HepG2 (cell line): ENCODE data around the gene UEVLD. TPM values are rescaled to one million over a fixed set of nuclear protein-coding genes. Genes with fewer than 3 reads are reported as not detected.

Experiments
- DPF2 ChIP-seq: sonication (generic); formaldehyde crosslinking; IDR thresholded peaks from 2 replicates; pipeline ENCODE4 v1.4.0; 2020; ENCODE audit warnings: mild to moderate bottlenecking, low read depth, missing genetic modification reagents, borderline replicate concordance
- EED ChIP-seq: sonication (generic); formaldehyde crosslinking; IDR thresholded peaks from 2 replicates; pipeline ENCODE4 v1.5.0; 2020; ENCODE audit warnings: mild to moderate bottlenecking, missing genetic modification reagents
- EP300 ChIP-seq, 3 experiments: sonication (generic) in 1 of 3; formaldehyde crosslinking in 1 of 3; IDR thresholded peaks; 2 replicates each; pipeline versions ENCODE4 v1.5.1 to v1.6.1; 2011 to 2020; ENCODE audit warnings: low read depth in 2 of 3, low read length in 2 of 3, borderline replicate concordance in 1 of 3, improper control_type of control experiment in 1 of 3, mild to moderate bottlenecking in 1 of 3, missing genetic modification reagents in 1 of 3, moderate library complexity in 1 of 3
- HMGA1 ChIP-seq: sonication (generic); formaldehyde crosslinking; conservative IDR thresholded peaks from 2 replicates; pipeline ENCODE4 v1.4.0; 2020; ENCODE audit warnings: missing genetic modification reagents
- SALL1 ChIP-seq: sonication (generic); formaldehyde crosslinking; IDR thresholded peaks from 2 replicates; pipeline ENCODE4 v1.8.0; 2022; ENCODE audit warnings: mild to moderate bottlenecking, missing genetic modification reagents
- ZNF10 ChIP-seq: sonication (generic); formaldehyde crosslinking; IDR thresholded peaks from 2 replicates; pipeline ENCODE4 v1.4.0; 2020; ENCODE audit warnings: mild to moderate bottlenecking, low read depth, missing genetic modification reagents, borderline replicate concordance
- ZNF160 ChIP-seq: sonication (generic); formaldehyde crosslinking; IDR thresholded peaks from 2 replicates; pipeline ENCODE4 v1.8.0; 2022; ENCODE audit warnings: mild to moderate bottlenecking, inconsistent platforms, missing genetic modification reagents
- ZNF574 ChIP-seq: sonication (generic); formaldehyde crosslinking; IDR thresholded peaks from 2 replicates; pipeline ENCODE4 v1.4.0; 2020; ENCODE audit warnings: missing genetic modification reagents
- ZNF773 ChIP-seq: sonication (generic); formaldehyde crosslinking; IDR thresholded peaks from 2 replicates; pipeline ENCODE4 v1.4.0; 2020; ENCODE audit warnings: missing genetic modification reagents, borderline replicate concordance
- ZSCAN29 ChIP-seq: sonication (generic); formaldehyde crosslinking; conservative IDR thresholded peaks from 2 replicates; pipeline ENCODE4 v1.4.0; 2020; ENCODE audit warnings: mild to moderate bottlenecking, missing genetic modification reagents
- polyA plus RNA-seq, 8 experiments: library from polyadenylated mRNA; depleted of rRNA in 3 of 8; stranded (reverse) in 7 of 8; unstranded in 1 of 8; fragments of >200 nt; fragmentation: Illumina TruSeq in 4 of 8; extraction: Trizol in 4 of 8; gene quantifications; 2 replicates each; pipeline versions ENCODE4 v1.2.1 to v1.2.3, GENCODE V29; 2011 to 2016; ENCODE audit warnings: low read depth in 4 of 8, missing spikeins in 1 of 8, mixed read lengths in 1 of 8; ENCODE audit not compliant: insufficient read depth in 1 of 8
- total RNA-seq, 5 experiments: library from RNA; depleted of rRNA; stranded (reverse); fragments of >200 nt; fragmentation: Illumina TruSeq; extraction: Trizol; gene quantifications; 2 replicates each; pipeline ENCODE4 v1.2.3, GENCODE V29; 2016; ENCODE audit warnings: low read depth in 1 of 5
- TF ChIP-seq, protein P1 (sequence below): sonication (generic); formaldehyde crosslinking; IDR thresholded peaks from 2 replicates; pipeline ENCODE4 v1.4.0; 2020; ENCODE audit warnings: missing genetic modification reagents, mild to moderate bottlenecking, borderline replicate concordance
- TF ChIP-seq, protein P2 (sequence below): sonication (generic); formaldehyde crosslinking; IDR thresholded peaks from 2 replicates; pipeline ENCODE4 v1.8.0; 2022; ENCODE audit warnings: low read depth, missing genetic modification reagents
- TF ChIP-seq, protein P3 (sequence below): sonication (generic); formaldehyde crosslinking; IDR thresholded peaks from 2 replicates; pipeline ENCODE4 v1.9.0; 2021; ENCODE audit warnings: mild to moderate bottlenecking, missing genetic modification reagents

UEVLD gene
- total and polyA plus RNA-seq, 2 of the 13 experiments (the other 11 are each of a cell fraction or from before 2014, with no cell fraction given) = 5.7 to 13.7 TPM

GRCh38 chr11:18526521-18527296 is 61.8 kb downstream of the UEVLD start, which contains the start of gene TSG101 (continued):
- TF ChIP-seq, protein P1, sequence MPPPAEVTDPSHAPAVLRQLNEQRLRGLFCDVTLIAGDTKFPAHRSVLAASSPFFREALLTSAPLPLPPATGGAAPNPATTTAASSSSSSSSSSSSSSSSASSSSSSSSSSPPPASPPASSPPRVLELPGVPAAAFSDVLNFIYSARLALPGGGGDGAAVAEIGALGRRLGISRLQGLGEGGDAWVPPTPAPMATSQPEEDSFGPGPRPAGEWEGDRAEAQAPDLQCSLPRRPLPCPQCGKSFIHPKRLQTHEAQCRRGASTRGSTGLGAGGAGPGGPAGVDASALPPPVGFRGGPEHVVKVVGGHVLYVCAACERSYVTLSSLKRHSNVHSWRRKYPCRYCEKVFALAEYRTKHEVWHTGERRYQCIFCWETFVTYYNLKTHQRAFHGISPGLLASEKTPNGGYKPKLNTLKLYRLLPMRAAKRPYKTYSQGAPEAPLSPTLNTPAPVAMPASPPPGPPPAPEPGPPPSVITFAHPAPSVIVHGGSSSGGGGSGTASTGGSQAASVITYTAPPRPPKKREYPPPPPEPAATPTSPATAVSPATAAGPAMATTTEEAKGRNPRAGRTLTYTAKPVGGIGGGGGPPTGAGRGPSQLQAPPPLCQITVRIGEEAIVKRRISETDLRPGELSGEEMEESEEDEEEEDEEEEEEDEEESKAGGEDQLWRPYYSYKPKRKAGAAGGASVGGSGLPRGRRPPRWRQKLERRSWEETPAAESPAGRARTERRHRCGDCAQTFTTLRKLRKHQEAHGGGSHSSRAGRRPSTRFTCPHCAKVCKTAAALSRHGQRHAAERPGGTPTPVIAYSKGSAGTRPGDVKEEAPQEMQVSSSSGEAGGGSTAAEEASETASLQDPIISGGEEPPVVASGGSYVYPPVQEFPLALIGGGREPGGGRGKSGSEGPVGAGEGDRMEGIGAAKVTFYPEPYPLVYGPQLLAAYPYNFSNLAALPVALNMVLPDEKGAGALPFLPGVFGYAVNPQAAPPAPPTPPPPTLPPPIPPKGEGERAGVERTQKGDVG (CRISPR knock-in tag) = peak; percentile 85
- TF ChIP-seq EP300 (IDR thresholded peaks at IDR 0.05; ENCODE audit: low read depth in 2 of 2, low read length in 2 of 2) = no peak
- peak; percentile 64 for TF ChIP-seq EP300 (CRISPR knock-in tag; IDR thresholded peaks at IDR 0.05; ENCODE audit: borderline replicate concordance)
- no peak; the same call in 1 of the 2 replicates for TF ChIP-seq ZNF773 (CRISPR knock-in tag)
- TF ChIP-seq, protein P2, sequence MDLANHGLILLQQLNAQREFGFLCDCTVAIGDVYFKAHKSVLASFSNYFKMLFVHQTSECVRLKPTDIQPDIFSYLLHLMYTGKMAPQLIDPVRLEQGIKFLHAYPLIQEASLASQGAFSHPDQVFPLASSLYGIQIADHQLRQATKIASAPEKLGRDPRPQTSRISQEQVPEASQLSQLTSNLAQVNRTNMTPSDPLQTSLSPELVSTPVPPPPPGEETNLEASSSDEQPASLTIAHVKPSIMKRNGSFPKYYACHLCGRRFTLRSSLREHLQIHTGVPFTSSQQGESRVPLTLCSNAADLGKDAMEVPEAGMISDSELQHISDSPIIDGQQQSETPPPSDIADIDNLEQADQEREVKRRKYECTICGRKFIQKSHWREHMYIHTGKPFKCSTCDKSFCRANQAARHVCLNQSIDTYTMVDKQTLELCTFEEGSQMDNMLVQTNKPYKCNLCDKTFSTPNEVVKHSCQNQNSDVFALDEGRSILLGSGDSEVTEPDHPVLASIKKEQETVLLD = peak; percentile 81
- TF ChIP-seq, protein P3, sequence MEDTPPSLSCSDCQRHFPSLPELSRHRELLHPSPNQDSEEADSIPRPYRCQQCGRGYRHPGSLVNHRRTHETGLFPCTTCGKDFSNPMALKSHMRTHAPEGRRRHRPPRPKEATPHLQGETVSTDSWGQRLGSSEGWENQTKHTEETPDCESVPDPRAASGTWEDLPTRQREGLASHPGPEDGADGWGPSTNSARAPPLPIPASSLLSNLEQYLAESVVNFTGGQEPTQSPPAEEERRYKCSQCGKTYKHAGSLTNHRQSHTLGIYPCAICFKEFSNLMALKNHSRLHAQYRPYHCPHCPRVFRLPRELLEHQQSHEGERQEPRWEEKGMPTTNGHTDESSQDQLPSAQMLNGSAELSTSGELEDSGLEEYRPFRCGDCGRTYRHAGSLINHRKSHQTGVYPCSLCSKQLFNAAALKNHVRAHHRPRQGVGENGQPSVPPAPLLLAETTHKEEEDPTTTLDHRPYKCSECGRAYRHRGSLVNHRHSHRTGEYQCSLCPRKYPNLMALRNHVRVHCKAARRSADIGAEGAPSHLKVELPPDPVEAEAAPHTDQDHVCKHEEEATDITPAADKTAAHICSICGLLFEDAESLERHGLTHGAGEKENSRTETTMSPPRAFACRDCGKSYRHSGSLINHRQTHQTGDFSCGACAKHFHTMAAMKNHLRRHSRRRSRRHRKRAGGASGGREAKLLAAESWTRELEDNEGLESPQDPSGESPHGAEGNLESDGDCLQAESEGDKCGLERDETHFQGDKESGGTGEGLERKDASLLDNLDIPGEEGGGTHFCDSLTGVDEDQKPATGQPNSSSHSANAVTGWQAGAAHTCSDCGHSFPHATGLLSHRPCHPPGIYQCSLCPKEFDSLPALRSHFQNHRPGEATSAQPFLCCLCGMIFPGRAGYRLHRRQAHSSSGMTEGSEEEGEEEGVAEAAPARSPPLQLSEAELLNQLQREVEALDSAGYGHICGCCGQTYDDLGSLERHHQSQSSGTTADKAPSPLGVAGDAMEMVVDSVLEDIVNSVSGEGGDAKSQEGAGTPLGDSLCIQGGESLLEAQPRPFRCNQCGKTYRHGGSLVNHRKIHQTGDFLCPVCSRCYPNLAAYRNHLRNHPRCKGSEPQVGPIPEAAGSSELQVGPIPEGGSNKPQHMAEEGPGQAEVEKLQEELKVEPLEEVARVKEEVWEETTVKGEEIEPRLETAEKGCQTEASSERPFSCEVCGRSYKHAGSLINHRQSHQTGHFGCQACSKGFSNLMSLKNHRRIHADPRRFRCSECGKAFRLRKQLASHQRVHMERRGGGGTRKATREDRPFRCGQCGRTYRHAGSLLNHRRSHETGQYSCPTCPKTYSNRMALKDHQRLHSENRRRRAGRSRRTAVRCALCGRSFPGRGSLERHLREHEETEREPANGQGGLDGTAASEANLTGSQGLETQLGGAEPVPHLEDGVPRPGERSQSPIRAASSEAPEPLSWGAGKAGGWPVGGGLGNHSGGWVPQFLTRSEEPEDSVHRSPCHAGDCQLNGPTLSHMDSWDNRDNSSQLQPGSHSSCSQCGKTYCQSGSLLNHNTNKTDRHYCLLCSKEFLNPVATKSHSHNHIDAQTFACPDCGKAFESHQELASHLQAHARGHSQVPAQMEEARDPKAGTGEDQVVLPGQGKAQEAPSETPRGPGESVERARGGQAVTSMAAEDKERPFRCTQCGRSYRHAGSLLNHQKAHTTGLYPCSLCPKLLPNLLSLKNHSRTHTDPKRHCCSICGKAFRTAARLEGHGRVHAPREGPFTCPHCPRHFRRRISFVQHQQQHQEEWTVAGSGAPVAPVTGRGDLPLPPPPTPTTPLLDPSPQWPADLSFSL = no peak
- 0 out of 2 replicates have a peak, but pooled peaks have one; percentile 43 for TF ChIP-seq EED (CRISPR knock-in tag)
- peak; percentile 87 for TF ChIP-seq SALL1 (CRISPR knock-in tag)
- TF ChIP-seq ZNF574 (CRISPR knock-in tag) = peak; percentile 92
- no peak for TF ChIP-seq HMGA1 (CRISPR knock-in tag)
- TF ChIP-seq ZSCAN29 (CRISPR knock-in tag) = peak; percentile 79
- peak; percentile 22; the same call in 1 of the 2 replicates for TF ChIP-seq ZNF160 (CRISPR knock-in tag)
- no peak for TF ChIP-seq ZNF10 (CRISPR knock-in tag)
- TF ChIP-seq DPF2 (CRISPR knock-in tag) = no peak
